Neural cell (in vitro differentiated cells): ENCODE measurements around the gene NPTXR. TPM values are rescaled to one million over a fixed set of nuclear protein-coding genes. Genes with fewer than 3 reads are reported as not detected.
A peak's percentile ranks its signal among the peaks of the same experiment; 100 is the strongest.

ENCODE experiments used
- H2AFZ ChIP-seq: fragments of 200-600, 300-800 bp; sonication (generic), shearing (Covaris generic); 2 replicates; pipeline ENCODE4 v1.6.0; 2014; ENCODE audit warnings: low read depth, mild to moderate bottlenecking, antibody characterized with exemption, low read length, moderate library complexity
- H3F3A ChIP-seq: fragments of 200-600 bp; shearing (Covaris generic); 2 replicates; pipeline ENCODE4 v1.6.1; 2016; ENCODE audit warnings: mild to moderate bottlenecking, moderate library complexity, mixed read lengths, antibody characterized with exemption, low read length; ENCODE audit not compliant: insufficient read depth, poor library complexity, severe bottlenecking
- H3K27ac ChIP-seq: fragments of 200-600, 300-800 bp; sonication (generic), shearing (Covaris generic); 2 replicates; pipeline ENCODE4 v1.5.1; 2014; ENCODE audit warnings: mild to moderate bottlenecking, low read length, moderate library complexity
- H3K27me3 ChIP-seq: fragments of 300-800, 200-600 bp; sonication (generic), shearing (Covaris generic); 2 replicates; pipeline ENCODE4 v1.6.0; 2014; ENCODE audit warnings: mild to moderate bottlenecking, low read depth, low read length, moderate library complexity; ENCODE audit not compliant: insufficient read depth
- H3K36me3 ChIP-seq: fragments of 300-800, 200-600 bp; sonication (generic), shearing (Covaris generic); 2 replicates; pipeline ENCODE4 v1.5.1; 2014; ENCODE audit warnings: mild to moderate bottlenecking, antibody characterized with exemption, low read length, moderate library complexity; ENCODE audit not compliant: insufficient read depth
- H3K4me2 ChIP-seq: fragments of 300-800, 200-600 bp; sonication (generic), shearing (Covaris generic); 2 replicates; pipeline ENCODE4 v1.6.0; 2014; ENCODE audit warnings: mild to moderate bottlenecking, low read length
- H3K4me3 ChIP-seq: fragments of 300-800, 200-600 bp; sonication (generic), shearing (Covaris generic); 2 replicates; pipeline ENCODE4 v1.5.1; 2014; ENCODE audit warnings: mild to moderate bottlenecking, low read length, moderate library complexity
- H3K79me2 ChIP-seq: fragments of 200-600 bp; shearing (Covaris generic); replicated peaks from 2 replicates; pipeline ENCODE4 v1.6.0; 2014; ENCODE audit warnings: mild to moderate bottlenecking, low read length, moderate library complexity; ENCODE audit not compliant: insufficient read depth
- H3K9ac ChIP-seq: fragments of 300-800, 200-600 bp; sonication (generic), shearing (Covaris generic); 2 replicates; pipeline ENCODE4 v1.6.1; 2016; ENCODE audit warnings: mild to moderate bottlenecking, low read length, mixed read lengths
- H3K9me2 ChIP-seq: fragments of 200-600 bp; shearing (Covaris generic); 2 replicates; pipeline ENCODE4 v1.6.1; 2016; ENCODE audit warnings: mild to moderate bottlenecking, low read length, mixed read lengths; ENCODE audit not compliant: insufficient read depth
- H3K9me3 ChIP-seq: fragments of 200-600, 300-800 bp; sonication (generic), shearing (Covaris generic); 2 replicates; pipeline ENCODE4 v1.6.1; 2016; ENCODE audit warnings: mild to moderate bottlenecking, mixed run types, low read length, moderate library complexity, mixed read lengths
- H4K20me1 ChIP-seq: fragments of 200-600 bp; shearing (Covaris generic); 2 replicates; pipeline ENCODE4 v1.6.1; 2016; ENCODE audit warnings: mild to moderate bottlenecking, mixed run types; ENCODE audit not compliant: insufficient read depth
- CTCF ChIP-seq: fragments of 450-650 bp; IDR thresholded peaks from 2 replicates; pipeline ENCODE4 v1.5.1; 2014; ENCODE audit warnings: antibody characterized with exemption, mild to moderate bottlenecking, moderate library complexity; ENCODE audit not compliant: poor library complexity, severe bottlenecking
- EP300 ChIP-seq: fragments of 450-650 bp; conservative IDR thresholded peaks from 2 replicates; pipeline ENCODE4 v1.6.1; 2014; ENCODE audit warnings: antibody characterized with exemption, mild to moderate bottlenecking, moderate library complexity; ENCODE audit not compliant: poor library complexity, severe bottlenecking
- EZH2 ChIP-seq: fragments of 200-600, 300-800 bp; shearing (Covaris generic), sonication (generic); IDR thresholded peaks from 2 replicates; pipeline ENCODE4 v1.6.1; 2014; ENCODE audit warnings: antibody characterized with exemption, low read length, borderline replicate concordance, mild to moderate bottlenecking; ENCODE audit not compliant: insufficient read depth, poor library complexity, severe bottlenecking
- MXI1 ChIP-seq: fragments of 450-650 bp; conservative IDR thresholded peaks from 2 replicates; pipeline ENCODE4 v1.6.1; 2014; ENCODE audit warnings: antibody characterized with exemption, mild to moderate bottlenecking; ENCODE audit not compliant: poor library complexity, severe bottlenecking
- POLR2AphosphoS5 ChIP-seq: IDR thresholded peaks from 2 replicates; pipeline ENCODE4 v1.6.1; 2012
- RAD21 ChIP-seq: fragments of 450-650 bp; conservative IDR thresholded peaks from 2 replicates; pipeline ENCODE4 v1.6.1; 2014; ENCODE audit warnings: antibody characterized with exemption, mild to moderate bottlenecking, moderate library complexity
- REST ChIP-seq: IDR thresholded peaks from 2 replicates; pipeline ENCODE4 v1.6.1; 2012; ENCODE audit warnings: borderline replicate concordance
- SMC3 ChIP-seq: fragments of 450-650 bp; conservative IDR thresholded peaks from 2 replicates; pipeline ENCODE4 v1.6.1; 2014; ENCODE audit warnings: antibody characterized with exemption, mild to moderate bottlenecking, moderate library complexity; ENCODE audit not compliant: poor library complexity
- TAF1 ChIP-seq: IDR thresholded peaks from 2 replicates; pipeline ENCODE4 v1.6.1; 2012; ENCODE audit warnings: low read depth
- polyA plus RNA-seq: library from polyadenylated mRNA; depleted of rRNA; stranded (reverse); fragments of >200 nt; gene quantifications from 2 replicates; pipeline ENCODE4 v1.2.3, GENCODE V29; 2014

The NPTXR gene
- polyA plus RNA-seq, 1 donor from 2014 or later: 17.0 TPM

- Histone ChIP-seq H2AFZ (no peak overlapping the region), H3K9me2 (no peaks in the 10 kb centered on the region), H3K27me3 (no peaks in the 10 kb centered on the region), H3K36me3 (no peaks in the 10 kb centered on the region), H3F3A (no peaks in the 10 kb centered on the region), H3K27ac (peak overlapping the region; percentile 24), H3K79me2 (peaks cover 12% of the 10 kb centered on the region), H3K9ac (peak overlapping the region; percentile 71), H4K20me1 (no peaks in the 10 kb centered on the region), H3K4me2 (peak overlapping the region; percentile 80), H3K4me3 (peak overlapping the region; percentile 78), H3K9me3 (no peaks in the 10 kb centered on the region)
- TF ChIP-seq EZH2 (no peak), CTCF (no peak), RAD21 (no peak), REST (no peak), SMC3 (no peak), MXI1 (no peak), EP300 (no peak), POLR2AphosphoS5 (no peak), TAF1 (no peak)
Measured at GRCh38 chr22:38792833-38793232, 51.0 kb downstream of the NPTXR start.

GRCh38 chr22:38789606-38790005, 54.2 kb downstream of the NPTXR start:
- no peaks in the 10 kb centered on the region for H3K27me3 ChIP-seq
- TF ChIP-seq TAF1 (no peak), RAD21 (no peak), EZH2 (no peak), REST (no peak), MXI1 (no peak), CTCF (no peak), EP300 (no peak), POLR2AphosphoS5 (no peak), SMC3 (no peak)

More at GRCh38 chr22:38789606-38790005, 54.2 kb downstream of the NPTXR start:
- no peak overlapping the region for H3K4me3 ChIP-seq
- H2AFZ ChIP-seq: no peak overlapping the region
- no peak overlapping the region for H3K27ac ChIP-seq
- no peaks in the 10 kb centered on the region for H3K36me3 ChIP-seq
- no peaks in the 10 kb centered on the region for H4K20me1 ChIP-seq
- no peaks in the 10 kb centered on the region for H3K9me2 ChIP-seq
- no peaks in the 10 kb centered on the region for H3F3A ChIP-seq
- H3K79me2 ChIP-seq: peaks cover 12% of the 10 kb centered on the region
- no peak overlapping the region for H3K9ac ChIP-seq
- H3K9me3 ChIP-seq: no peaks in the 10 kb centered on the region
- H3K4me2 ChIP-seq: no peak overlapping the region
